ENCODE data around the gene FAM3A.
A peak's percentile ranks its signal among the peaks of the same experiment; 100 is the strongest.
"Not testable (repeated sequence)": the region's sequence is repeated elsewhere in the genome, so short reads cannot be mapped to it uniquely, and the experiment has no call there.

Gene FAM3A

DNA sequence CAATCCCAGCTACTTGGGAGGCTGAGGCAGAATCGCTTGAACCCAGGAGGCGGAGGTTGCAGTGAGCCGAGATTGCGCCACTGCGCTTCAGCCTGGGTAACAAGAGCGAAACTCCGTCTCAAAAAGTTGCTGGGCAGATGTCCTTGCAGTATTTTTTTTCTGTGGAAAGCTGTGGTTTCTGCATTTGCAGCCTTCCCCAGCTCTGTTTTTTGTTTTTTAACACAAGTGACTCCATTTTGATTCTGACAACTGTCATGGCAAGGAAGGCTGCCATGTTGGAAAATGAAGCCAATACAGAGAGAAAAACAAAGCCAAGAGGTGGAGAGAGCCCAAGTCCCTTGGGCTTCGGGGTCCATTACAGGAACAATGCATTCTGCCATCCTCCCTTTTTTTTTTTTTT, 13.9 kb downstream of the FAM3A start:
- no peak for DNase-seq

DNA sequence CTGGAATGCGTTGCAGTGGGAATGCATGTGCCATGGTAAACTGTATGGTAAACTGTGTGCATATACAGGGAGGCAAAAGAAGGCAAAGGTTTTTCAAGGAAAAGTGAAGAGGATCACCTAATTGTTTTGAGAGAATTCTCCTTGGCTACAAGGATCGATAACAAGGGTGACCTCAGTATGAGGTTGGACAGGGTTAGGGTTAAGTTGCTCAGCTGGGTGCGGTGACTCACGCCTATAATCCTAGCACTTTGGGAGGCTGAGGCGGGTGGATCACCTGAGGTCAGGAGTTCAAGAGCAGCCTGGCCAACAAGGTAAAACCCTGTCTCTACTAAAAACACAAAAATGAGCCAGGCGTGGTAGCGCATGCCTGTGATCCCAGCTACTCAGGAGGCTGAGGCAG, 14.6 kb downstream of the FAM3A start:
- DNase-seq = not testable (repeated sequence)

DNA sequence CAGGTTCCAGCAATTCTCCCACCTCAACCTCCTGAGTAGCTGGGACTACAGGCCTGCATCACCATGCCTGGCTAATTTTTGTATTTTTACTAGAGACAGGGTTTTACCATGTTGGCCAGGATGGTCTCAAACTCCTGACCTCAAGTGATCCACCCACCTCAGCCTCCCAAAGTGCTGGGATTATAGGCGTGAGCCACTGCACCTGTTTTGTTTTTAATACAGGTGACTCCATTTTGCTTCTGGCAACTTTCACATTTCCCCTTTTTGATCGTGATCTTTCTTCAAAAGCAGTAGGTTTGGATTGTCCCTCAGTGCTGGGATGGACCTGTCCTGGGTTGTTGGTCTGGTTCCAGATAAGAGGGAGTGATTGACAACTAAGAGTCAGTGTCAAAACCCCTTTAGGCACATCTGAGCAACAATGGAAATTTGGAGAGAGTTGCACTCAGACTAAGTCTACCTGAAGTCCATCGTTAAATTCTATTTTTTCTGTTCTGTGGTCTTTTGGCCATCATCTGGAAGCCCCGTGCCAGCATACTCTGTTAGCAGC, 19.4 kb downstream of the FAM3A start:
- DNase-seq = not testable (repeated sequence)

DNA sequence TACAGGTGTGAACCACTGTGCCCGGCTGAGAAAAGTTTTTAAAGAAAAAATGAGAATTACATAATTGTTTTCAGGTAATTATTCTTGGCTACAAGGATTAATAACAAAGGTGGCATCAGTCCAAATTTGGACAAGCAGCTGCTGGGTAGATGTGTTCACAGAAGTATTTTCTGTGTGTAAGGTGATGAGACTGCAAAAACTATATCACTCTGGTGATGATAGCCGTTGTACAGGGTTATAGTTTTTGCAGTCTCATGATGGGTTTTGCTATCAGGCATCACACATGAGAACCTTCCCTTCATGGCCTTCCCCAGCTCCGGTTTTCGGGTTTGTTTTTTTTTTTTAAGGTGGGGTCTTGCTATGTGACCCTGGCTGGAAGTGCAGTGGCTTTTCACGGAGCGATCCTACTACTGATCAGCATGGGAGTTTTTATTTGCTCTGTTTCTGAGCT, 20.5 kb downstream of the FAM3A start:
- no peak for DNase-seq

DNA sequence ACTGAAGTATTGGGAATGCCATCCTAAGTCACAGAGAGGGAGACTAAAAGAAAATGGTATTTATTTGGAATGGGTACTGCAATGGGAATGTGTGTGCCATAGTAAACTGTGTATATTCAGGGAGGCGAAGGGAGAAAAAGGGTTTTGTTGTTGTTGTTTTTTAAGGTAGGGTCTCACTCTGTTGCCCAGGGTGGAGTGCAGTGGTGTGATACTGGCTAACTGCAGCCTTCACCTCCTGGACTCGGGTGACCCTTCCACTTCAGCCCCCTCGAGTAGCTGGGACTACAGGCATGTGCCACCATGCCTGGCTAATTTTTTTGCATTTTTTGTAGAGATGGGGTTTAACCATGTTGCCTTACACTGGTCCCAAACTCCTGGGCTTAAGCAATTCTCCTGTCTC, 21.3 kb downstream of the FAM3A start:
- DNase-seq = no peak

DNA sequence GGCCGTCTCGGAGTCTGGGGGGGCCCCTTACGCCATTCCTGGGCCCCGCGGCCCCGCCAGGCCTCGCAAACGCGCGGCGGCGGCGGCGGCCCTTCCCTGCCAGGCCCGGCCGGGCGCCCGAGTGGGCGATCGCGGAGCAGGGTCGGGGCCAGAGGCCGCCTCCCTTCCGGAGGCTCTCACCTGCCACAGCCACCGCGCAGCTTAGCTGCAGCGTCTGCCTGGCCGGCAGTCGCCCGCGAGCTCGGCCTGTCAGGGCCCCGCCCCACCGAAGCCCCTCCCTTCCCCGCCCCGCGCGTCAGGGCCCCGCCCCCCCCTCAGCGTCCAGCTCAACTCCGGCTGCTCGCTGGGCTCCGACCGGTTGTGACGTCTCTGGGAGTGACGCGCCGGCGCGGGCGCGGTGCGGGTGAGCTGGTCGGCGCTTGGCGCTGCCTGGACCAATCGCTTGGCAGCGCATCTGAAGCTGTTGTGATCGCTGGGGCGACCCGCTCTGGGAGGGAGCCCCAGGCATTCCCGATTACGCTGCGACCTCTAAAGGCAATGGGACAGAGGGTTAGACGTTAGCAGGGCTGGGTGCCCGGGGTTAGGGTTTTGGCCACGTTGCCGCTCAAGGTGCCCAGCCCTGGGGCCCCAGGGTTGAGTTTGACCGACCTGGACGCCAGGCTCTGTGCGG, 25.5 kb downstream of the FAM3A start, which contains the start of gene SLC10A3:
TSS of gene SLC10A3 (minus strand) at position 216 of the 670 bp plus-strand sequence. CDS start 1,689 bp downstream, outside the sequence.
- DNase-seq = peak; percentile 94

DNA sequence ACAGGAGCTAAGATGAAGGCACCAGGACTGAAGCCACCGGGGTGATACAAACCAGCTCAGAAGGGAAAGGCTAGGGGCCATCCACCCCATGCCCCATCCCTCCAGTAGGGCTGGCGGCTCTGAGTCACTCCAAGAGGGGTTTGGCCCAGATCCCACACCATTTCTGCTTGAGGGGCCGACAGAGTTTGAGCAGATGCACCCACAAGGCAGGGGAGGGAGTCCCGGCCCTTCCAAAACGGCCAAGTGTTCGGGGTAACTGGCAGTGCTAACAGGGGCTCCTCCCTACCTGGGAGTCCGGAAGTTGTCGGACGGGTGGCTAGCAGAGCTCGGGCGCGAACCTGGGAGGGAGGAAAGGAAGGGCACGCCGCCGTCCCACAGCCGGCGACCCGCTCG, 26.0 kb downstream of the FAM3A start:
- DNase-seq = no peak

DNA sequence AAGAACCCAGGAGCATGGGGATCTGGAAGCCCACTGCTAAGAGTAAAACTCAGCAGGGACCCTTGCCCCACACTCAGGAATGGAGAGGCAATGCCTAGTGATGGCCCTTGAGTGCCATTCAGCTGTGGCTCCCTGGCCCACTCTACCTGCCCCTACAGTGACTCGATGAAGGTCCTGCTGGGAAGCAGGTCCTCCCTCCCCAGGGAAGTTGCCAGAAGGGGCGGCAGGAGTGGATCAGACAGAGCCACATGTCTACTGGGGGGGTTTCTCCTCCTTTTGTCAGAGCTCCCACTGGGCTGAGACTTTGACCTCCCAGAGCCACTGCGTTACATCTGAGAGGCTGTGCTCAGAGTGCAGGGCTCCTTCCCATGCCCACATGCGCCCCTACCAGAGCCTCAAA, 26.9 kb downstream of the FAM3A start:
- no peak for DNase-seq

DNA sequence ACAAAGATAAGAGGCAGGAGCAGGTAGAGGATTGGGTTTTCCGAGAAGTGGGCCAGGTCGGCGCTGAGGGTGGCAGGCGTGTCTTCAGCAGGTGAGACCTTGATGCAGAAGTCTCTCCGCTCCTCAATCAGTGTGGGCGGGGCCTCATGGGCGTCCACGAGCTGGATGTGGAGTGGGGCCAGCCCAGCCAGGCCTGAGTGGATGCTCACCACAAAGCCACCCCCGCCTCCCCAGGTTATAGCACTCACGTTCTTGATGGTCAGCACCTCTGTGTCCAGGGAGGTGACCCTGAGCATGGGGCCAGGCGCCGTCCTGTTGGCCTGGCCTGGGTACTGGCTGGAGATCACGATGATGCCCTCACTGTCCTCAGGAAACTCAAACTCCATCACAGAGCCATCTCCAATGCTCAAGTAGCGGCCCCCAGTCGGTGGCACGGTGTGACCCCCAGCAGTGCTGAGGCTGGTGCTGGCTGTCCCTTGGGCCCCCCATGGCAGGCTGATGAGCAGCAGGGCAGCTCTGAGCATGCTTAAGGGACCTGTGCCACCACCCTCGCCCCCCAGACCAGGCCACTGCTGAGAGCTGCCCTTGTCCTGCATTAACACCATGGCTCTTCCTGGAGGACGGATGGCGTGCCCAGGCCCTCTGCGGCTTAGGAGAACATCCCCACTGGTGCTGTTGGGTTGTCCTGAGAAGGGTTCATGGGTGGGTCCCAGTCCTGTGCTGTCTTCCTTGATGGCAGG, 27.5 kb downstream of the FAM3A start:
- no peak for DNase-seq

DNA sequence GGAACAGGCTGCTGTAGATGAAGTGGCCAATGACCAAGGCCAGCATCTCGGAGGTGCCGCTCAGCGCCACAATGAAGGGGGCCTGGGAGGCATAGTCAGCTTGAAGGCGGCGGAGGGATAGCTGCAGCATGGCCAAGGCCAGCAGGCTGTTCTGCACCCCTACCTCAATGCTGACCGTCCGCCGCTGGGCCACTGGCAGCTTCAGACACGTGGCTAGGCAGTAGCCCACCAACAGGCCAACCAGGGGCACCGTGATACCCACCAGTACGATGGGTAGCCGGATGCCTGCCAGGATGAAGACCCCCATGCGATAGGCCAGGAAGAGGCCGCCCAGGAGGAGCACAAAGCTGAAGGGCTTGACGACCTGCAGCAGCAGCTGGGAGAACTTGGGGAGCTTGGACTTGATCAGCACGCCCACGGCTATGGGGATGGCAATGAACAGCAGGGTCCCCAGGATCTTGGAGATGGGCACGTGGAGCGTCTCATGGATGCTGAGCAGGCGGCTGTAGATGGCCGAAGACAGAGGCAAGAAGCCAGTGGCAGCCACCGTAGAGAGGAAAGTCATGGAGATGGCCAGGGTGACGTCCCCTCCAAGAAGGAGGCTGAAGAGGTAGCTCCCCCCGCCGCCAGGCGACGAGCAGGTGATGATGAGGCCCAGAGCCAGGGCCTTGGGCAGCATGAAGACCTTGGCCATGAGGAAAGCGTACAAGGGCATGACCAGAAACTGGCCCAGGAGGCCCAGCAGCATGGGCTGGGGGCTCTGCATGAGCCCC, 28.3 kb downstream of the FAM3A start:
- no peak for DNase-seq

DNA sequence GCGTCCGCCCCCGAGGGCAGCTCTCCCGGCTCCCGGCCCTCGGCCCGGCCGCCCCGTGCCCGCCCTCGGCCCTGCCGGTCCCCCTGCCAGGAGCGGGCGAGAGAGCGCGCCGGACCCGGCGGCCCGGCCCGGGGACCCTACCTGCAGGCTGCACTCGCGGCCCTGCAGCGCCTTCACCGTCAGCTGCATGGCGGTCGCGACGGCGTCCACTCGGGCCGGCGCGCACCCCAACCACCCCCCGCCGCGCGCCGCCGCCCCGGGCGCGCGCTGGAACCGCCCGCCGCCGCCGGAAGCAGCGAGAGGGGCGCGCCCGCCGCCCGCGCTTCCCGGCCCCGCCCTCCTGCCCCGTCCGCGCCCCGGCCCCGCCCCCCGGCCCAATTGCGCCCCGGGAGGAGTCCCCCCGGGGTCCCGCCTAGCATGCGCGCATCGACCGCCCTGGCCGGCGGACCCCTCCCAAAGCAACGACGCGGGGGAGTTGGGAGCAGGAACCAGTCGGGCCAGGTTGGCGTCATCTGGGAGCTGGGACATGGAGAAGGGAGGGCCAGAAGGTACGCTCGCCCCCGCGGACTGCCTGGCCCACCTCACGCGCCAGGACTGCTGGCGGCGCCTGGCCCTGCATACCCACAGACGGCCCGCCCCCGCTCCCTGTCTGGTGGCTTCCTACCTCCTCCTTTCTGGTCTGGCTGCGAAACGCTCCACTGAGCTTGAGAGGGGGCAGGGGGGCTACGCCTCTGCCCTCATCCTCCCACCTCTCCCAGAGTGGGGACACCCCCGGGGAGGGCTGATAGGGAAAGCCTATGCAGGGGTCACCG, 29.4 kb downstream of the FAM3A start, which contains the start of gene UBL4A:
TSS of gene UBL4A (minus strand) at position 220 of the 812 bp plus-strand sequence. CDS start at position 189, 31 bp downstream.
- no peak for DNase-seq

DNA sequence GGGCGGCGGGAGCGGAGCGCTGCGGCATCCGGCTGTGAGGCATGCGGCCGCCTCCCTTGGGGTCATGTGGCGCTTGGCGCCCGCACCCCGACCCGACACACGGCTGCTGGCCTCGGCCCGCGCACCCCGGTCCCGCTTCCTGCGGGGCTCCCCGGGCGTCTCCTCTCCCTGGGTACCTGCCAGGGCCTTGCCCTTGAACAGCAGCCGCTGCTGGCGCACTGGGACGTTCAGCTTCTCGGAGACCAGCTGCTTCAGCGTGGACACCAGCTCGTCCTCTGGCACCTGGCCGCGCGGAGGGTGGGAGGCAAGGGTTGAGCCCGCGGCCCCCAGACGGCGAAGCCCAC, 30.0 kb downstream of the FAM3A start:
- DNase-seq = no peak

DNA sequence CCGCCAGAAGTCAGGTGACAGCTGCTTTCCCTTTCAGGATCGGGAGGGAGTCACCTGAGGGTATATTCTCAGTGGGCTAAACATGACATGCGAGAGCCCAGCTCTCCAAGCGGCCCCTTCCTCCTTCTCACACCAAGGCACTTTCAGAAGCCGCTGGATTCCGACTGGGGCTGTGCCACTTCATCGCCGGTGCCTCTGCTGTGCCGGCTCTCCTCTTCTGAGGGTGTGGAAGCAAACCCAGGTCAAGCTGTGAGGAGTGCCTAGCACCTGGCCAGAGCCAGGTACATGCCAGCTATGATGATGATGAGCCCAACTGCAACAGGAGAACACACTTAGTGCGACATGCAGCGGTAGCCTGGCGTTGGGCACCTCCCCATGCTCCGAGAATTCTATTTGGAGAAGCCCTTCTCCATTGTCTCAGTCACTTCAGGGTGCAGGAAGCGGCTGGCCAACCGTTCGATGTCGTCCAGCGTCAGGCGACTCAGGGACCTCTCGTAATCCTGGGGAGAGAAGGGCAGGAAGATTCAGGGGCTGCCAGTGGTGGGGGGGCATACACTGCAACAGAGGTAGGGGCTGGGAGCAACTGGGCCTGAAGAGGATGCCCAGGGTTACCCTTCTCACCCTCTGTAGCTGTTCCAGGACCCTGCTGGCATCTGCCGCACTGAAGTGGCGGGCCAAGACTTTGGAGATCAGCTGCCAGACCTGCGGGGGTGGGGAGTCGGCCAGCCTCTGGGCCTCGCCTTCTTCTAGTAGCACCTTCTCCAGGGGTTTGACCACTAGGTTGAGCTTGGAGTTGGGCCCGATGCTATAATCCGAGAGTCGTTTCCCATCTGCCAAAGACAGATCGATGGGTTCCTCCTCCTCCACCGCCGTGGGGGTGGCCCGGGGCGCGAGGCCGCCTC, 30.6 kb downstream of the FAM3A start:
- peak; percentile 10 for DNase-seq

DNA sequence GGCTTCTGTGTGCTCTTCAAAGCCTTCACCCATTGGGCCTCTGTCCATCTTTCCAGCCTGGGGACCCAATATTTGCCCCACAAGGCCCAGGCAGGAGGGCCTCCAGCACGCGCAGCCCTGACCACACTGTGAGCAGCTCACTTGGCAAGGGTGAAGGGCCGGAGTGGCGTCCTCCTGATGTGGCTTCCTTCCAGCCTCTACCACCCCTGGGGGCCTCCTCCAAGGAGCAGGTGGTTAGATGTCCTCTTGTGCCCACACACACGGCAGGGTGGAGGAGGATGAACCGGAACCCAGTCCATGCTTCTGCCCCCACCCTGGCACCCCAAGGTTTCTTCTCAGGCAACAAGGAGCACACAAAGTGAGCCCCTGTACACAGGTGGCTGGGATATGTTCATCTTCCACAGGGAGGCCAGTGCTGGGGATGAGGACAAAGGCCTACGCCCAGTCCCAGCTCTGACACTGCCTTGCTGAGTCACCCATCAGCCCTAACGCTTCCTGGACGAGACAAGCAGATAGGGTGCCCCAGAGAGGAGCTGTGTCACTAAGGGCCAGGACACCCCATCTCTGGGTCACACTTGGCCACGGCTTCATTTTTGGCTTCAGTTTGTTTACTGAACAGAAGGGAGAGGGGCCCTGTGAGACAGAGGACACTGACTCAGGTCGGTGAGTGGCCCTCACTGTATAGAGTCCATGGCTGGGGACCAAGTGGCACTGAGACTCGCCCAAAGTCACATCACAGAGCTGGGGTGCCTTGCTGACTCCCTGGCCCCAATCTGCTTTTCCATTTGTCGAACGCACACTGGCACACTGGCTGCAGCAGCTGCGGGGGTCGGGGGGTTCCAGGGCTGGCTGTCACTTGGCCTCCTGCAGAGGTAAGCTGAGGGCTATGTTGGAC, 31.5 kb downstream of the FAM3A start:
- no peak for DNase-seq

DNA sequence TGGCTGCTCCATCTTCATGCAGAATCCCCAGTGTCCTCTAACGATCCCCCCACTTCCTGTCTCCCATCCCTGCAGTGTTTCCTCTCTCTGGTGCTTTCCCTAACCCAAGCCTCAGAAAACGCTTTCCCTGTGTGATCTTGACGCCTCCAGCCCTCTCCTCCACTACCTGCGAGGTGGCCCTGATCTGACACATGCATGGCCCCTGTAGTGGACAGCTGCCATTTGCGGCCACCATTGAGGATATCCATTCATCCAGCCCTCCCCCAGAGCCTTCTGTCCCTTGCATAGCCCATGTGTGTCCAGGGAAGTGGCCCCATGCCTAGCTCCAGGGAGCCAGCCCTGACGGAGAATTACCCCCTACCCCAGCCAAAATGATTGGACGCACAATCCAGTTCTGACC, 32.7 kb downstream of the FAM3A start:
- DNase-seq = no peak

DNA sequence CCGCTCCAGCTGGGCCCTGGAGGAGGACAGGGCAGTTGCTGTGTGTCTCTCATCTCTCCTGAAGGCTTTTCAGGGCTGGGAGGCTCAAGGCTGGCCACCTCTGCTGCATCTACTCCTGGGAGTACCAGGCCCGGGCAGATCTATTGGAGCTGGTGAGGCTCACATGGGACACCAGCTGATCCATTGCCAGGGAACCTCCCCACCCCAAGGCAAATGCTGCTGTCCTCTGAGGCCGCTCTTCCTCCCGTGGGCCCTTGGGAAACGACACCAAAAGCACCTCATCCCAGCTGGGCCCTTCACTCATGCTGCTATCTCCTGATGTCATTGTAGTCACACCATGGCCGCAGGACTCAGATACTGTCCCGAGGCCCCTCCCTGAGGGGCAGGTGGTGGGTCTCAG, 33.2 kb downstream of the FAM3A start:
- no peak for DNase-seq

DNA sequence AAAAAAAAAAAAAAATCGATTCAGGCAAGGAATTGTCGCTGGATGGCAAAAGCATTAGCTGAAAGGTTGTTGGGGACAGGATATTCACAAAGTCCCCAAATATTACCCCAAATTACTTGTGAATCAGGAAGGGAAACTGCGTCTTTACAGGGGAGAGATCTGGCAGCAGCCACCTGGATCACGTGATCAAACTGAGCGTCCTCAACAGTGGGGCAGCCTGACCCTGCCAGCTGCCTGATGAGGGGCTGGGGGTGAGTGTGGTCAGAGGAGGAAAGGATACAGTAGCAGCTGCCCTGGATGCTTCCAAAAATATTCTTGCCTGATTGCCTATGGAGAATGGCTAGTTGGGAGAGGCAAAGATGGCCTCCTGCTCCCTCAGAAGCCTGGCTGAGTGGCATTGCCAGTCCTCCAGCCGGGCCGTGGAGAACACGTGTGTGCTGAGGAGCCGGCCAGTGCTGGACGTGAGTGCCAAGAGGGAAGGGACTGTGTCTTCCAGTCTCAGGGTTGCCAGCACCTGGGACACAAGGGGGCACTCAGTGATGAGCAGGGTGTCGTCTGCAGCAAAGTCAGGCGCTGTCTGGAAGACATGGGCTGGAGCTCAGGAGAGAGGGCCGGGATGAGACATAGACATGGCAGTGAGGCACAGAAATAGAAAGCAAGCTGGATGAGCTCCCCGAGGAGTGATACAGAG, 34.0 kb downstream of the FAM3A start:
- no peak for DNase-seq

DNA sequence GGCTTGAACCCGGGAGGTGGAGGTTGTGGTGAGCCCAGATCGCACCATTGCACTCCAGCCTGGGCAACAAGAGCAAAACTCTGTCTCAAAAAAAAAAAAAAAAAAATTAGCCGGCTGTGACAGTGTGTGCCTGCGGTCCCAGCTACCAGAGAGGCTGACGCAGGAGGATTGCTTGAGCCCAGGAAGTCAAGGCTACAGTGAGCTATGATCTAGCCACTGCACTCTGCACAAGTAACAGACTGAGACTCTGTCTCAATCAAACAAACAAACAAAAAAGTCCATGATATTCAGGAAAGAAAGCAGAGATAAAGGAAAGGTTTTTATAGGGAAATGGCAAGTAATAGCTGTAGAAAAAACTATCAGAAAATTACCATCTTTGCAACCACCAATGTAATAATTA, 34.8 kb downstream of the FAM3A start:
- no peak for DNase-seq

DNA sequence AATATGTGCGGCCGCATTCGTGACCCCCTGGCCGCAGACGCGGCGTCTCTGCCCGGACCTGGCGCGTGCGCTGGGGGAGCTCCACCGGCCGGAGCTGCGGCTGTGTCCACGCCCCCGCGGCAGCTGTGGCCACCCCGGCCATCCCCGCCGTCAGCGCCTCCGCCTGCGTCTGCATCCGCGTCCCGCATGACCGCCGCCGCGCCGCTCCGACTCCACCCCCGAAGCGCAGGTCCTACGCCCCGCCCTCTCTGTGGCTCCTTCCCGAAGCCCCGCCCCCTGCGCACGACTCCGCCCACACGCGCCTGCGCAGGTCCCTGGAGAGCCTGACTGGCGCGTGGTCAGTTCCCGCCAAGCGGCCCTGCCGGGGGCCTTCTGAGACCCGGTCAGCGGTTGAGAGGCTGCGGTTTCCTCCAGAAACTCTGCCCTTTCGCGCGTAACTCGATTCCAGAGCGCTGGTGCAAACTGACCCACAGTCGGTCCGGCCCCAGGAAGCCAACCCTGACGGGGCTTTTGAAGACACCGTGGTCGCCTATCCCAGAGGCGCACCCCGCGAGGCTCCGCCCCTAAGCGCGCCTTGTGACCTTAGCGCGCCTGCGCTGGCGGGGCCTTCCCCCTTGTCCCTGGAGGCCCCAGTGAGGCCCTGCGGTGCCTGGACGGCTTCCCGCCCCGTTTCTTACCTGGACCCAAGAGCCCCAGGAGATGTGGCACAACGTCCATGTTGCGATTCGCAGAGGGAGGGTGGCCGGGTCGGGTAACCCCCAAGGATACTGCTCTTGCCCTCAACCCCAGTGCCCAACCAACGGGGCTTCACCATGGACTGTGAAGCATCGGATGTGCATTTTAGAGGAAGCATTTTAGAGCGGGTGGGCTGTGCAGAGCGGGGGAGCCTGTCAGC, 37.1 kb downstream of the FAM3A start, which contains the start of gene LAGE3:
TSS of gene LAGE3 (minus strand) at position 554 of the 895 bp plus-strand sequence. CDS start at position 188, 366 bp downstream.
- DNase-seq = peak; percentile 90

Data from DMS153 (cell line).